Neural progenitor cell (in vitro differentiated cells): ENCODE results near the gene ABHD12.

Source experiments
- CTCF ChIP-seq: fragments of 200-600 bp; sonication (generic); IDR thresholded peaks from 2 replicates; pipeline ENCODE4 v1.5.1; 2017; ENCODE audit warnings: antibody characterized with exemption, mild to moderate bottlenecking
- EZH2 ChIP-seq: fragments of 200-600 bp; sonication (generic); IDR thresholded peaks from 2 replicates; pipeline ENCODE4 v1.6.1; 2017; ENCODE audit warnings: antibody characterized with exemption, mild to moderate bottlenecking, moderate library complexity
- EZH2phosphoT487 ChIP-seq: fragments of 200-600 bp; sonication (generic); IDR thresholded peaks from 2 replicates; pipeline ENCODE4 v1.6.1; 2017; ENCODE audit warnings: antibody characterized with exemption

- TF ChIP-seq CTCF (no peak), EZH2 (no peak), EZH2phosphoT487 (no peak)
Observed at GRCh38 chr20:25277941-25278521, 112.6 kb downstream of the ABHD12 start.
